ENCODE results near the gene YAE1. TPM values are rescaled to one million over a fixed set of nuclear protein-coding genes. Genes with fewer than 3 reads are reported as not detected.

The YAE1 gene
- 20.5 and 20.9 TPM in 2 replicates for total RNA-seq

GRCh38 chr7:39566023-39566921 lies at the start of gene YAE1:
Gene YAE1 (plus strand): TSS chr7:39566404. CDS start chr7:39566419, 15 bp downstream.
- peak within 1 kb of the TSS; percentile 85 for H3K4me3 ChIP-seq (ENCODE audit: low read depth, low read length)
- no peak for DNase-seq (ENCODE audit: low read depth)
- TF ChIP-seq, protein P1, sequence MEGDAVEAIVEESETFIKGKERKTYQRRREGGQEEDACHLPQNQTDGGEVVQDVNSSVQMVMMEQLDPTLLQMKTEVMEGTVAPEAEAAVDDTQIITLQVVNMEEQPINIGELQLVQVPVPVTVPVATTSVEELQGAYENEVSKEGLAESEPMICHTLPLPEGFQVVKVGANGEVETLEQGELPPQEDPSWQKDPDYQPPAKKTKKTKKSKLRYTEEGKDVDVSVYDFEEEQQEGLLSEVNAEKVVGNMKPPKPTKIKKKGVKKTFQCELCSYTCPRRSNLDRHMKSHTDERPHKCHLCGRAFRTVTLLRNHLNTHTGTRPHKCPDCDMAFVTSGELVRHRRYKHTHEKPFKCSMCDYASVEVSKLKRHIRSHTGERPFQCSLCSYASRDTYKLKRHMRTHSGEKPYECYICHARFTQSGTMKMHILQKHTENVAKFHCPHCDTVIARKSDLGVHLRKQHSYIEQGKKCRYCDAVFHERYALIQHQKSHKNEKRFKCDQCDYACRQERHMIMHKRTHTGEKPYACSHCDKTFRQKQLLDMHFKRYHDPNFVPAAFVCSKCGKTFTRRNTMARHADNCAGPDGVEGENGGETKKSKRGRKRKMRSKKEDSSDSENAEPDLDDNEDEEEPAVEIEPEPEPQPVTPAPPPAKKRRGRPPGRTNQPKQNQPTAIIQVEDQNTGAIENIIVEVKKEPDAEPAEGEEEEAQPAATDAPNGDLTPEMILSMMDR (conservative IDR thresholded peaks at IDR 0.05; ENCODE audit: low read depth, low read length), result no peak

DNA sequence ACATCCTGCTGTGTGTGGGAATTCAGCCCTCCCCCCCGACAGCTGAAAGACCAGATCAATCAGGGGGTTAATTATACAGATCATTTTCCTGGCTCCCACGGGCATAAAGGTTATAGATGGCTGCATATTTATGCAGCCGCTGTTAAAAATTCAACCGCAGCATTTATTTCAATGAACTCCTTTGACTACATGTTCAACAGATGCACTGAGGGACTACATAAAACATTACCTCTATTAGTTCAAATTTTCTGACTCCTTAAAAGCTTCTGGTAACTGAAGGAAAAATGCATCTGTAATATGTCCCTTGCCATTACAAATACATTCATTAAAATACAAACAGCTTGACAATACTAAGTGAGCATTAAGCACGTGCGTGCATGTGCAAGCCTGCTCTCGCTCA lies 49.7 kb upstream of the YAE1 start:
- TF ChIP-seq, protein P1 (conservative IDR thresholded peaks at IDR 0.05; ENCODE audit: low read depth, low read length), result no peak

GRCh38 chr7:39517240-39517639 lies 49.0 kb upstream of the YAE1 start:
- TF ChIP-seq, protein P1 (conservative IDR thresholded peaks at IDR 0.05; ENCODE audit: low read depth, low read length), result no peak
- DNase-seq (ENCODE audit: low read depth), result no peak
- no peak overlapping the region for H3K4me3 ChIP-seq (ENCODE audit: low read depth, low read length)

More for the DNA sequence above, 49.7 kb upstream of the YAE1 start:
- DNase-seq (ENCODE audit: low read depth), result no peak
- H3K4me3 ChIP-seq (ENCODE audit: low read depth, low read length), result no peak overlapping the region

- TF ChIP-seq, protein P1 (conservative IDR thresholded peaks at IDR 0.05; ENCODE audit: low read depth, low read length), result no peak
- DNase-seq (ENCODE audit: low read depth), result no peak
- H3K4me3 ChIP-seq (ENCODE audit: low read depth, low read length), result no peak overlapping the region
These were observed 40.3 kb upstream of the YAE1 start for GRCh38 chr7:39525926-39526325.

GRCh38 chr7:39526666-39527065 lies 39.5 kb upstream of the YAE1 start:
- TF ChIP-seq, protein P1 (conservative IDR thresholded peaks at IDR 0.05; ENCODE audit: low read depth, low read length), result no peak
- DNase-seq (ENCODE audit: low read depth), result no peak
- no peak overlapping the region for H3K4me3 ChIP-seq (ENCODE audit: low read depth, low read length)

DNA sequence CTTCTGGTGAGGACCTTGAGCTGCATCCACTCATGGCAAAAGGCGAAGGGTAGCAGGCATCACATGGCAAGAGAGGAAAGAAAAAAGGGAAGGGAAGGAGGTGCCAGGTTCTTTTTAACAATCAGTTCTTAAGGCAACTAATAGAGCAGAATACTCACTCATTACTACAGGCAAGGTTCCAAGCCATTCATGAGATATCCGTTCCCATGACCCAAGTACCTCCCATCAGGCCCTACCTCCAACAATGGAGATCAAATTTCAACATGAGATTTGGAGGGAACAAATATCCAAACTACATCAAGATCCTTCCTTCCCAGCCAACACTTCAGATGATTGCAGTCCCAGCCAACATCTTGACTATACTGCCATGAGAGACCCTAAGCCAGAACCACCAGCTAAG lies 38.9 kb upstream of the YAE1 start:
- H3K4me3 ChIP-seq (ENCODE audit: low read depth, low read length), result no peak overlapping the region
- TF ChIP-seq, protein P1 (conservative IDR thresholded peaks at IDR 0.05; ENCODE audit: low read depth, low read length), result no peak
- DNase-seq (ENCODE audit: low read depth), result no peak

DNA sequence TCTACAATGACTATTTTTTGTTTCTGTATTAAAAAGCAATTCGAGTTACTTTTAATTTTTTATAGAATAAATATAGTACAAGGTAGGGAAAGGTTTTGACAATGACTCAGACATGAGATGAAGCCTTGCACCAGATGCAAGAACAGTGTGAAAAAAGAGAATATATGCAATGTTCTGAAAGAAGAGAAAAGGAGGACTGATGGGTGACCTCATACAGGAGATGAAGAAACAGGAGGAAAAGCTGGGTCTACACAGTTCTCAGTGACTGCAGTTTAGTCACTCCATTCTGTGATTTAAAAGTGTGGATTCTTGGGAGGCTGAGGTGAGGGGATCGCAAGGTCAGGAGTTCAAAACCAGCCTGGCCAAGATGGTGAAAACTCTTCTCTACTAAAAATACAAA lies 38.3 kb upstream of the YAE1 start:
- TF ChIP-seq, protein P1 (conservative IDR thresholded peaks at IDR 0.05; ENCODE audit: low read depth, low read length), result no peak
- no peak for DNase-seq (ENCODE audit: low read depth)
- H3K4me3 ChIP-seq (ENCODE audit: low read depth, low read length), result no peak overlapping the region

All from epithelial cell of proximal tubule (primary cell).